Hematopoietic multipotent progenitor cell treated with erythropoietin and hydrocortisone succinate and interleukin-3 and kit ligand, for 15 days (in vitro differentiated cells): ENCODE measurements around the gene NECAB3.
"Not testable (repeated sequence)": the region's sequence is repeated elsewhere in the genome, so short reads cannot be mapped to it uniquely, and the experiment has no call there.

Source experiments
- DNase-seq: peaks from one replicate; pipeline ENCODE4 v3.0.0-alpha.2; 2015; ENCODE audit warnings: low spot score

Gene NECAB3

GRCh38 chr20:33650111-33650752 lies 24.0 kb downstream of the NECAB3 start:
- DNase-seq = no peak

GRCh38 chr20:33649201-33649681 lies 25.0 kb downstream of the NECAB3 start:
- DNase-seq = no peak

GRCh38 chr20:33648396-33649004 lies 25.7 kb downstream of the NECAB3 start:
- no peak for DNase-seq

GRCh38 chr20:33647603-33648395 lies 26.4 kb downstream of the NECAB3 start:
- DNase-seq = no peak

- DNase-seq = not testable (repeated sequence)
Measured at GRCh38 chr20:33646959-33647602, 27.1 kb downstream of the NECAB3 start.

GRCh38 chr20:33646191-33646590 lies 28.0 kb downstream of the NECAB3 start:
- DNase-seq = no peak

- no peak for DNase-seq
Measured at GRCh38 chr20:33645396-33645795, 28.8 kb downstream of the NECAB3 start.

- no peak for DNase-seq
Measured at GRCh38 chr20:33645072-33645358, 29.2 kb downstream of the NECAB3 start.

- no peak for DNase-seq
Measured at GRCh38 chr20:33644313-33645071, 29.7 kb downstream of the NECAB3 start.

- no peak for DNase-seq
Measured at GRCh38 chr20:33640287-33640686, 33.9 kb downstream of the NECAB3 start.

GRCh38 chr20:33636776-33637175 lies 37.5 kb downstream of the NECAB3 start:
- no peak for DNase-seq

GRCh38 chr20:33635341-33635740 lies 38.9 kb downstream of the NECAB3 start:
- DNase-seq = no peak

- DNase-seq = not testable (repeated sequence)
Measured at GRCh38 chr20:33631910-33632309, 42.3 kb downstream of the NECAB3 start.

- no peak for DNase-seq
Measured at GRCh38 chr20:33630507-33630906, 43.7 kb downstream of the NECAB3 start.

GRCh38 chr20:33629979-33630378 lies 44.2 kb downstream of the NECAB3 start:
- no peak for DNase-seq

- DNase-seq = no peak
Measured at GRCh38 chr20:33629533-33629932, 44.7 kb downstream of the NECAB3 start.

- no peak for DNase-seq
Measured at GRCh38 chr20:33627577-33628216, 46.5 kb downstream of the NECAB3 start.

GRCh38 chr20:33626190-33626589 lies 48.0 kb downstream of the NECAB3 start:
- DNase-seq = no peak

- no peak for DNase-seq
Measured at GRCh38 chr20:33624399-33624798, 49.8 kb downstream of the NECAB3 start.

GRCh38 chr20:33622705-33623365 lies 51.4 kb downstream of the NECAB3 start:
- DNase-seq = no peak
